GM23338 (cell line): ENCODE results near the gene KLKB1. TPM values are rescaled to one million over a fixed set of nuclear protein-coding genes. Genes with fewer than 3 reads are reported as not detected.
"Not testable (repeated sequence)": the region's sequence is repeated elsewhere in the genome, so short reads cannot be mapped to it uniquely, and the experiment has no call there.

ENCODE experiments used
- ATAC-seq: fragments of 200-7000 bp; cut with Tn5 transposase; 3 replicates; pipeline ENCODE4 v1.9.1; 2020
- DNase-seq: peaks from one replicate; pipeline ENCODE4 v3.0.0-alpha.2; 2015; ENCODE audit warnings: low spot score
- H2AFZ ChIP-seq: fragments of 200-600 bp; sonication (generic); 2 replicates; pipeline ENCODE4 v1.8.0; 2016; ENCODE audit warnings: antibody characterized with exemption, mild to moderate bottlenecking, moderate library complexity
- H3F3A ChIP-seq: fragments of 200-600 bp; sonication (generic); replicated peaks from 2 replicates; pipeline ENCODE4 v1.8.0; 2017; ENCODE audit warnings: antibody characterized with exemption, mixed run types, low read depth
- H3K27ac ChIP-seq: fragments of 200-600 bp; sonication (generic); 2 replicates; pipeline ENCODE4 v1.6.1; 2016; ENCODE audit warnings: low read depth
- H3K27me3 ChIP-seq: fragments of 200-600 bp; sonication (generic); 2 replicates; pipeline ENCODE4 v1.8.0; 2016; ENCODE audit warnings: mild to moderate bottlenecking, mixed run types, moderate library complexity; ENCODE audit not compliant: insufficient read depth
- H3K36me3 ChIP-seq: fragments of 200-600 bp; sonication (generic); 2 replicates; pipeline ENCODE4 v1.8.0; 2016; ENCODE audit warnings: mild to moderate bottlenecking; ENCODE audit not compliant: insufficient read depth
- H3K4me1 ChIP-seq: fragments of 200-600 bp; sonication (generic); 2 replicates; pipeline ENCODE4 v1.8.0; 2016; ENCODE audit warnings: mild to moderate bottlenecking, moderate library complexity; ENCODE audit not compliant: insufficient read depth
- H3K4me2 ChIP-seq: fragments of 200-600 bp; sonication (generic); 2 replicates; pipeline ENCODE4 v1.7.1; 2017; ENCODE audit warnings: mixed run types
- H3K4me3 ChIP-seq: fragments of 200-600 bp; sonication (generic); 2 replicates; pipeline ENCODE4 v1.6.1; 2016; ENCODE audit warnings: mixed run types
- H3K79me2 ChIP-seq: fragments of 200-600 bp; sonication (generic); replicated peaks from 2 replicates; pipeline ENCODE4 v1.8.0; 2017; ENCODE audit warnings: mild to moderate bottlenecking; ENCODE audit not compliant: insufficient read depth
- H3K9me2 ChIP-seq: fragments of 200-600 bp; sonication (generic); 2 replicates; pipeline ENCODE4 v1.8.0; 2017; ENCODE audit not compliant: insufficient read depth
- H4K20me1 ChIP-seq: fragments of 200-600 bp; sonication (generic); replicated peaks from 2 replicates; pipeline ENCODE4 v1.8.0; 2017; ENCODE audit warnings: mild to moderate bottlenecking; ENCODE audit not compliant: insufficient read depth
- H3K27ac Mint-ChIP-seq: 2 replicates; pipeline ENCODE4 v1.8.0; 2020; ENCODE audit warnings: inconsistent platforms, mild to moderate bottlenecking, moderate library complexity, mixed read lengths
- H3K27me3 Mint-ChIP-seq: 3 replicates; pipeline ENCODE4 v1.8.0; 2022; ENCODE audit warnings: low read depth, mild to moderate bottlenecking, moderate library complexity, mixed read lengths, inconsistent platforms; ENCODE audit not compliant: insufficient read depth, poor library complexity
- H3K36me3 Mint-ChIP-seq: 3 replicates; pipeline ENCODE4 v1.8.0; 2021; ENCODE audit warnings: low read depth, mild to moderate bottlenecking, inconsistent platforms, moderate library complexity, mixed read lengths
- H3K4me1 Mint-ChIP-seq: 3 replicates; pipeline ENCODE4 v1.8.0; 2020; ENCODE audit warnings: mild to moderate bottlenecking, inconsistent platforms, mixed read lengths
- H3K4me3 Mint-ChIP-seq: 3 replicates; pipeline ENCODE4 v1.8.0; 2021; ENCODE audit warnings: moderate library complexity, mild to moderate bottlenecking, inconsistent platforms, mixed read lengths
- H3K9me3 Mint-ChIP-seq: 3 replicates; pipeline ENCODE4 v1.8.0; 2020; ENCODE audit warnings: moderate library complexity, mild to moderate bottlenecking, inconsistent platforms, mixed read lengths
- EZH2 ChIP-seq: fragments of 200-600 bp; sonication (generic); IDR thresholded peaks from one replicate; pipeline ENCODE4 v1.8.0; 2017; ENCODE audit warnings: antibody characterized with exemption, mild to moderate bottlenecking, low read depth; ENCODE audit not compliant: unreplicated experiment
- EZH2phosphoT487 ChIP-seq: fragments of 200-600 bp; sonication (generic); IDR thresholded peaks from one replicate; pipeline ENCODE4 v1.8.1; 2018; ENCODE audit warnings: antibody characterized with exemption; ENCODE audit not compliant: unreplicated experiment
- POLR2AphosphoS5 ChIP-seq: IDR thresholded peaks from 2 replicates; pipeline ENCODE4 v1.6.1; 2016; ENCODE audit warnings: antibody characterized with exemption, low read depth
- STAT1 ChIP-seq: IDR thresholded peaks from one replicate; pipeline ENCODE4 v1.6.1; 2016; ENCODE audit warnings: antibody characterized with exemption; ENCODE audit not compliant: unreplicated experiment
- ZNF331 ChIP-seq: fragments of 250-450 bp; sonication (Bioruptor Pico); IDR thresholded peaks from 2 replicates; pipeline ENCODE4 v1.5.0; 2020; ENCODE audit warnings: low read depth, mild to moderate bottlenecking, moderate library complexity
- polyA plus RNA-seq: library from polyadenylated mRNA; unstranded; fragments of >200 nt; fragmentation: Nextera tagmentation; extraction: Ambion mirVana; gene quantifications from 2 replicates; pipeline ENCODE4 v1.2.1, GENCODE V29; 2016
- total RNA-seq: library from RNA; depleted of rRNA; stranded (reverse); fragments of >200 nt; shearing (Covaris generic); gene quantifications from 2 replicates; pipeline ENCODE4 v1.2.3, GENCODE V29; 2014
- TF ChIP-seq, protein P1 (sequence below): fragments of 250-450 bp; sonication (Bioruptor Pico); IDR thresholded peaks from 2 replicates; pipeline ENCODE4 v1.5.0; 2020; ENCODE audit warnings: mild to moderate bottlenecking, moderate library complexity
- TF ChIP-seq, protein P2 (sequence below), 2 experiments: fragments of 200-600 bp in 1 of 2; sonication (generic) in 1 of 2; conservative IDR thresholded peaks; 2 replicates each; pipeline versions ENCODE4 v1.5.1 to v1.6.1; 2016 to 2017; ENCODE audit warnings: antibody characterized with exemption in 2 of 2, low read depth in 2 of 2, mild to moderate bottlenecking in 2 of 2, moderate library complexity in 1 of 2

The KLKB1 gene
- total and polyA plus RNA-seq, 2 experiments from 2014 or later: 8.6 to 10.9 TPM

DNA sequence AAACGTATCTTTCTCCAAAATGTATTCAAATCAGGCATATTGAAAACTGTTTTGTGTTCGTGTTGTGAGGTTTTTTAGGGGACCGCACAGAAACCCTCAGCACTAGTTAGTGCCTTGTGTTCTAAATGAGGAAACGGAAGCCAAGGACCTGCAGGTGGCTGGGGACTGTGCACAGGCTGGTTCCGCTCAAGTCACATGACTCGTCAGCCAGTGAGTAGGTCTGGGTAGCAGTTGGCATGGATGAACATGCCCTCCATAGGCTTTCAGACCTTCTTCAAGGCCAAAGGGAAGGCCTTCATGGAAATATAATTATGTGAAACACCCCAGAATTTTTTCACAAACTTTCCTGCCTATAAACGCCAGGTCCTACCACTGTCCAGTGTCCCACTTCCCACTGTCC is 37.4 kb downstream of the KLKB1 start (continued):
- TF ChIP-seq, protein P1, sequence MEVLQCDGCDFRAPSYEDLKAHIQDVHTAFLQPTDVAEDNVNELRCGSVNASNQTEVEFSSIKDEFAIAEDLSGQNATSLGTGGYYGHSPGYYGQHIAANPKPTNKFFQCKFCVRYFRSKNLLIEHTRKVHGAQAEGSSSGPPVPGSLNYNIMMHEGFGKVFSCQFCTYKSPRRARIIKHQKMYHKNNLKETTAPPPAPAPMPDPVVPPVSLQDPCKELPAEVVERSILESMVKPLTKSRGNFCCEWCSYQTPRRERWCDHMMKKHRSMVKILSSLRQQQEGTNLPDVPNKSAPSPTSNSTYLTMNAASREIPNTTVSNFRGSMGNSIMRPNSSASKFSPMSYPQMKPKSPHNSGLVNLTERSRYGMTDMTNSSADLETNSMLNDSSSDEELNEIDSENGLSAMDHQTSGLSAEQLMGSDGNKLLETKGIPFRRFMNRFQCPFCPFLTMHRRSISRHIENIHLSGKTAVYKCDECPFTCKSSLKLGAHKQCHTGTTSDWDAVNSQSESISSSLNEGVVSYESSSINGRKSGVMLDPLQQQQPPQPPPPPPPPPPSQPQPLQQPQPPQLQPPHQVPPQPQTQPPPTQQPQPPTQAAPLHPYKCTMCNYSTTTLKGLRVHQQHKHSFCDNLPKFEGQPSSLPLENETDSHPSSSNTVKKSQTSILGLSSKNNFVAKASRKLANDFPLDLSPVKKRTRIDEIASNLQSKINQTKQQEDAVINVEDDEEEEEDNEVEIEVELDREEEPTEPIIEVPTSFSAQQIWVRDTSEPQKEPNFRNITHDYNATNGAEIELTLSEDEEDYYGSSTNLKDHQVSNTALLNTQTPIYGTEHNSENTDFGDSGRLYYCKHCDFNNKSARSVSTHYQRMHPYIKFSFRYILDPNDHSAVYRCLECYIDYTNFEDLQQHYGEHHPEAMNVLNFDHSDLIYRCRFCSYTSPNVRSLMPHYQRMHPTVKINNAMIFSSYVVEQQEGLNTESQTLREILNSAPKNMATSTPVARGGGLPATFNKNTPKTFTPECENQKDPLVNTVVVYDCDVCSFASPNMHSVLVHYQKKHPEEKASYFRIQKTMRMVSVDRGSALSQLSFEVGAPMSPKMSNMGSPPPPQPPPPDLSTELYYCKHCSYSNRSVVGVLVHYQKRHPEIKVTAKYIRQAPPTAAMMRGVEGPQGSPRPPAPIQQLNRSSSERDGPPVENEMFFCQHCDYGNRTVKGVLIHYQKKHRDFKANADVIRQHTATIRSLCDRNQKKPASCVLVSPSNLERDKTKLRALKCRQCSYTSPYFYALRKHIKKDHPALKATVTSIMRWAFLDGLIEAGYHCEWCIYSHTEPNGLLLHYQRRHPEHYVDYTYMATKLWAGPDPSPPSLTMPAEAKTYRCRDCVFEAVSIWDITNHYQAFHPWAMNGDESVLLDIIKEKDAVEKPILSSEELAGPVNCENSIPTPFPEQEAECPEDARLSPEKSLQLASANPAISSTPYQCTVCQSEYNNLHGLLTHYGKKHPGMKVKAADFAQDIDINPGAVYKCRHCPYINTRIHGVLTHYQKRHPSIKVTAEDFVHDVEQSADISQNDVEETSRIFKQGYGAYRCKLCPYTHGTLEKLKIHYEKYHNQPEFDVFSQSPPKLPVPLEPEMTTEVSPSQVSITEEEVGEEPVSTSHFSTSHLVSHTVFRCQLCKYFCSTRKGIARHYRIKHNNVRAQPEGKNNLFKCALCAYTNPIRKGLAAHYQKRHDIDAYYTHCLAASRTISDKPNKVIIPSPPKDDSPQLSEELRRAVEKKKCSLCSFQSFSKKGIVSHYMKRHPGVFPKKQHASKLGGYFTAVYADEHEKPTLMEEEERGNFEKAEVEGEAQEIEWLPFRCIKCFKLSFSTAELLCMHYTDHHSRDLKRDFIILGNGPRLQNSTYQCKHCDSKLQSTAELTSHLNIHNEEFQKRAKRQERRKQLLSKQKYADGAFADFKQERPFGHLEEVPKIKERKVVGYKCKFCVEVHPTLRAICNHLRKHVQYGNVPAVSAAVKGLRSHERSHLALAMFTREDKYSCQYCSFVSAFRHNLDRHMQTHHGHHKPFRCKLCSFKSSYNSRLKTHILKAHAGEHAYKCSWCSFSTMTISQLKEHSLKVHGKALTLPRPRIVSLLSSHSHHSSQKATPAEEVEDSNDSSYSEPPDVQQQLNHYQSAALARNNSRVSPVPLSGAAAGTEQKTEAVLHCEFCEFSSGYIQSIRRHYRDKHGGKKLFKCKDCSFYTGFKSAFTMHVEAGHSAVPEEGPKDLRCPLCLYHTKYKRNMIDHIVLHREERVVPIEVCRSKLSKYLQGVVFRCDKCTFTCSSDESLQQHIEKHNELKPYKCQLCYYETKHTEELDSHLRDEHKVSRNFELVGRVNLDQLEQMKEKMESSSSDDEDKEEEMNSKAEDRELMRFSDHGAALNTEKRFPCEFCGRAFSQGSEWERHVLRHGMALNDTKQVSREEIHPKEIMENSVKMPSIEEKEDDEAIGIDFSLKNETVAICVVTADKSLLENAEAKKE: no peak
- TF ChIP-seq STAT1 (no peak), POLR2AphosphoS5 (no peak), ZNF331 (CRISPR knock-in tag) (no peak), EZH2 (no peak), EZH2phosphoT487 (no peak)
- TF ChIP-seq, protein P2, sequence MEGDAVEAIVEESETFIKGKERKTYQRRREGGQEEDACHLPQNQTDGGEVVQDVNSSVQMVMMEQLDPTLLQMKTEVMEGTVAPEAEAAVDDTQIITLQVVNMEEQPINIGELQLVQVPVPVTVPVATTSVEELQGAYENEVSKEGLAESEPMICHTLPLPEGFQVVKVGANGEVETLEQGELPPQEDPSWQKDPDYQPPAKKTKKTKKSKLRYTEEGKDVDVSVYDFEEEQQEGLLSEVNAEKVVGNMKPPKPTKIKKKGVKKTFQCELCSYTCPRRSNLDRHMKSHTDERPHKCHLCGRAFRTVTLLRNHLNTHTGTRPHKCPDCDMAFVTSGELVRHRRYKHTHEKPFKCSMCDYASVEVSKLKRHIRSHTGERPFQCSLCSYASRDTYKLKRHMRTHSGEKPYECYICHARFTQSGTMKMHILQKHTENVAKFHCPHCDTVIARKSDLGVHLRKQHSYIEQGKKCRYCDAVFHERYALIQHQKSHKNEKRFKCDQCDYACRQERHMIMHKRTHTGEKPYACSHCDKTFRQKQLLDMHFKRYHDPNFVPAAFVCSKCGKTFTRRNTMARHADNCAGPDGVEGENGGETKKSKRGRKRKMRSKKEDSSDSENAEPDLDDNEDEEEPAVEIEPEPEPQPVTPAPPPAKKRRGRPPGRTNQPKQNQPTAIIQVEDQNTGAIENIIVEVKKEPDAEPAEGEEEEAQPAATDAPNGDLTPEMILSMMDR (conservative IDR thresholded peaks at IDR 0.05; ENCODE audit: low read depth in 2 of 2): no peak

DNA sequence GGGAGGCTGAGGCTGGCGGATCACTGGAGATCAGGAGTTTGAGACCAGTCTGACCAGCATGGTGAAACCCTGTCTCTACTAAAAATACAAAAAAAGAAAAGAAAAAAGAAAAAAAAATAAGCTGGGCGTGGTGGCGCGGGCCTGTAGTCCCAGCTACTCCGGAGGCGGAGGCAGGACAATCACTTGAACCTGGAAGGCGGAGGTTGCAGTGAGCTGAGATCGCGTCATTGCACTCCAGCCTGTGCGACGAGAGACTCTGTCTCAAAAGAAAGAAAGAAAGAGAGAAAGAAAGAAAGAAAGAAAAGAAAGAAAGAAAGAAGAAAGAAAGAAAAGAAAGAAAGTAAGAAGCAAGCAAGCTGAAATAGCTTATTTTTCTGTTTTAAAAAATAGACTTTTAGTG is 37.9 kb downstream of the KLKB1 start:
- peak overlapping the region; percentile 19; the same call in 1 of the 3 replicates for H3K4me3 Mint-ChIP-seq
- H3F3A ChIP-seq, H2AFZ ChIP-seq, H3K9me2 ChIP-seq, H3K36me3 ChIP-seq, H3K9me3 Mint-ChIP-seq, H3K27me3 ChIP-seq, DNase-seq, H4K20me1 ChIP-seq, H3K27me3 Mint-ChIP-seq, H3K79me2 ChIP-seq: not testable (repeated sequence)
- peaks cover 47% of the 10 kb centered on the region for H3K4me1 Mint-ChIP-seq
- H3K27ac ChIP-seq: peak overlapping the region; percentile 96
- H3K4me3 ChIP-seq: peak overlapping the region; percentile 38
- peak overlapping the region; percentile 95 for H3K27ac Mint-ChIP-seq
- ATAC-seq: peak; percentile 36
- H3K4me1 ChIP-seq: peaks cover 41% of the 10 kb centered on the region
- peak overlapping the region; percentile 66 for H3K4me2 ChIP-seq
- peaks cover 20% of the 10 kb centered on the region for H3K36me3 Mint-ChIP-seq
